AG04449 (cell line): Measurements from ENCODE around the gene EIF4EBP3.

Experiments
- CTCF ChIA-PET: fragments of 350-600 bp; formaldehyde crosslinking; extraction: SDS; loops from one replicate; lab custom pipeline; 2021; ENCODE audit warnings: antibody characterized with exemption; lab: Yijun Ruan, JAX
- POLR2A ChIA-PET: fragments of 400-600, 350-600 bp; formaldehyde crosslinking; extraction: SDS; loops from one replicate; lab custom pipeline; 2020; ENCODE audit warnings: antibody characterized with exemption, inconsistent platforms; lab: Yijun Ruan, JAX
- DNase-seq: peaks from one replicate; pipeline ENCODE4 v3.0.0-alpha.2; 2010; ENCODE audit warnings: low read depth, low spot score
- H3K4me3 ChIP-seq: 2 replicates; pipeline ENCODE4 v1.5.1; 2011; ENCODE audit warnings: low read depth, mild to moderate bottlenecking, control low read depth, low read length
- CTCF ChIP-seq: IDR thresholded peaks from one replicate; pipeline ENCODE4 v1.5.1; 2011; ENCODE audit warnings: mild to moderate bottlenecking, moderate library complexity, low read length, control low read depth, inconsistent platforms; ENCODE audit not compliant: insufficient read depth; ENCODE audit errors: missing control alignments

EIF4EBP3 gene

GRCh38 chr5:140567871-140568270, 20.4 kb downstream of the EIF4EBP3 start:
- no peak overlapping the region for H3K4me3 ChIP-seq
- no peak for TF ChIP-seq CTCF
- CTCF ChIA-PET = no interaction called here
- DNase-seq = no peak
- POLR2A ChIA-PET = no interaction called here

- POLR2A ChIA-PET = no interaction called here
- CTCF ChIA-PET = interaction anchor here (1.2 kb wide), 1 partner anchor 208 kb away, joined by 3 read pairs; the partner anchor contains the start of gene SLC4A9
- TF ChIP-seq CTCF = no peak
- H3K4me3 ChIP-seq = no peak overlapping the region
- DNase-seq = no peak
Observed at GRCh38 chr5:140568443-140569063, 21.1 kb downstream of the EIF4EBP3 start.

DNA sequence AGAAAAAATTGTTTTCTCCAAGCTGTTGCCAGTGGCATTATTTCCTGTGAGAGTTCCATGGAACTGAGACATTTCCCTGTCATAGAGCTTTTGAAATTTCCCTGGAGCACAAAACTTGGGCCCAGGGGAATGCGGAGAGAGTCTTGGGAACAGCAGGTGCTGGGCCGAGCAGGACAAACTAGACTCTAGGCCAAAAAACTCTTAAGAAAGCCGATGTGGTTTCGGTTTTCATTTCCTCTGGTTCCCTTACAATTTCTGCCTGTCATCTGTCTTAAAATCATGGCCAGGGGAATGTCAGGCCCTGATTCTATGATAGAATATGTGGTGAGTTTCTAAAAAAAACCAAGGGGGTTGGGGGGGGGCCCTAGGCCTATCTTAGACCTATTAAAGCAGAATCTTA, 21.7 kb downstream of the EIF4EBP3 start:
- POLR2A ChIA-PET = no interaction called here
- H3K4me3 ChIP-seq = no peak overlapping the region
- no peak for DNase-seq
- CTCF ChIA-PET = interaction anchor here (0.6 to 2.2 kb wide), 5 partner anchors 10 to 249 kb away, joined by 3 to 11 read pairs (median 3); partner anchors contain the start of genes SLC4A9 and TMCO6
- no peak for TF ChIP-seq CTCF

GRCh38 chr5:140570058-140570457, 22.6 kb downstream of the EIF4EBP3 start:
- TF ChIP-seq CTCF = no peak
- no peak for DNase-seq
- no peak overlapping the region for H3K4me3 ChIP-seq
- POLR2A ChIA-PET = no interaction called here
- CTCF ChIA-PET = interaction anchor here (0.6 to 2.2 kb wide), 4 partner anchors 9 to 250 kb away, joined by 3 to 11 read pairs (median 4); partner anchors contain the start of gene TMCO6

DNA sequence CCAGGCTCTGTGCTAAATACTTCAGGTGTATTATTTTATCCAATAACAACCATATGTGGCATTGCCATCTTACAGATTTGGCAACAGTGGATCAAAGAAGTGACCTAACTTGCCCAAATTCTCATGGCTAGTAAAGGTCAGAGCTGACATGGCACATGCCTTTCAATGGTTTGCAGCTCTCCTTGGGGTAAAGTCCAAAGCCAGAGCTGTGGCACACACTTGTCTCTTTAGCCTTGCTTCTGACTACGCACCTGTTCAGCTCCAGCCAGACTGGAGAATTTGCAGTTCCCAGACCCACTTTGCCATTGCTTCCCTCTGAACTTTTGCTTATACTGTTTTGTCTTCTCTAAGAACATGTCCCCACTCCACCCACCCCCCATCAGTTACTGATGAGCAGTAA, 23.0 kb downstream of the EIF4EBP3 start:
- no peak overlapping the region for H3K4me3 ChIP-seq
- CTCF ChIA-PET = interaction anchor here (2.2 kb wide), 1 partner anchor 64 kb away, joined by 11 read pairs; no protein-coding TSS in a partner anchor
- POLR2A ChIA-PET = no interaction called here
- DNase-seq = no peak
- TF ChIP-seq CTCF = no peak

DNA sequence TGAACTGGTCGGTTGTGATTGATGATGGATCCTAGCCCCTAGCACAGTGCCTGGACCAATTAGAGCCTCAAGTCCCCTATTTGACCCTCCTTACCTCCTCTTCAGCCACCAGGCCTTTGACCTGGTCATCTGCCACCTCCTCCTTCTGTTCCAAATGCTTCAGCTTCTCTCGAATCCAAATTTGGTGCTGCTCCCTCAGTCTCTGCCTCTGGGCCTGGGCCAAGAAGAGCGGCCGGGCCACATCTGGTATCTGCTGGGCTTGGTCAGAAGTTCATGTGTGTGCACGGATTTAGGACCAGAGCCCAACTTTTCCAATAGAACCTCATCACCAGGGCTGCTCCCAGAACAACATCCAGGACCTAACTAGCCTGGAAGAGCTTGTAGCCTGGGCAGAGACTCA, 23.6 kb downstream of the EIF4EBP3 start:
- H3K4me3 ChIP-seq = no peak overlapping the region
- POLR2A ChIA-PET = no interaction called here
- no peak for TF ChIP-seq CTCF
- no peak for DNase-seq
- CTCF ChIA-PET = interaction anchor here (1.6 to 2.2 kb wide), 2 partner anchors 23 to 64 kb away, joined by 3 to 11 read pairs; partner anchors contain the start of gene EIF4EBP3
